ENCODE results near the gene ADAMTS18. TPM values are rescaled to one million over a fixed set of nuclear protein-coding genes. Genes with fewer than 3 reads are reported as not detected.

ADAMTS18 gene
- total RNA-seq, 1 experiment from 2014 or later = not detected

DNA sequence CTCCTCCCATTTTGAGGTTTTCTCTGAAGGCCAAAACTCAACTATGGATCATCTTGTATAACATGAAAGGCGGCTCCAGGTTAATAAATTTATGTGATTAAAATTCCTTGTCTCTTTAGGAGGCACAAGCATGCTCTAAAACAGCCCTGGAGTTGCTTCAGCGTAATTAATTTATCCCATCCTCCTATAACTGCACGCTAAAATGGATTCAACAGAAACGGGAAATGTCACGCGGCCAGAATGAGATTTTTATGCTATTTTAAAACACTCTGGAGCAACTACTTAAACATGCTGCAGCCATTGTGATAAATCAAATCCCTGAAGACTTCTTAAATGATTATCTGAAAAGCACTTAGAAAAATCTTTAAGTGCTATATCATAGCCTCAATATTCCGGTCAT, 106.6 kb downstream of the ADAMTS18 start:
- intact Hi-C loops (cut with micrococcal nuclease) = no loop called here
- no peak for TF ChIP-seq EZH2 (IDR thresholded peaks at IDR 0.05; ENCODE audit: low read length, unreplicated experiment)
- TF ChIP-seq, protein P1, sequence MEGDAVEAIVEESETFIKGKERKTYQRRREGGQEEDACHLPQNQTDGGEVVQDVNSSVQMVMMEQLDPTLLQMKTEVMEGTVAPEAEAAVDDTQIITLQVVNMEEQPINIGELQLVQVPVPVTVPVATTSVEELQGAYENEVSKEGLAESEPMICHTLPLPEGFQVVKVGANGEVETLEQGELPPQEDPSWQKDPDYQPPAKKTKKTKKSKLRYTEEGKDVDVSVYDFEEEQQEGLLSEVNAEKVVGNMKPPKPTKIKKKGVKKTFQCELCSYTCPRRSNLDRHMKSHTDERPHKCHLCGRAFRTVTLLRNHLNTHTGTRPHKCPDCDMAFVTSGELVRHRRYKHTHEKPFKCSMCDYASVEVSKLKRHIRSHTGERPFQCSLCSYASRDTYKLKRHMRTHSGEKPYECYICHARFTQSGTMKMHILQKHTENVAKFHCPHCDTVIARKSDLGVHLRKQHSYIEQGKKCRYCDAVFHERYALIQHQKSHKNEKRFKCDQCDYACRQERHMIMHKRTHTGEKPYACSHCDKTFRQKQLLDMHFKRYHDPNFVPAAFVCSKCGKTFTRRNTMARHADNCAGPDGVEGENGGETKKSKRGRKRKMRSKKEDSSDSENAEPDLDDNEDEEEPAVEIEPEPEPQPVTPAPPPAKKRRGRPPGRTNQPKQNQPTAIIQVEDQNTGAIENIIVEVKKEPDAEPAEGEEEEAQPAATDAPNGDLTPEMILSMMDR (conservative IDR thresholded peaks at IDR 0.05; ENCODE audit: low read depth, low read length) = no peak
- TF ChIP-seq EZH2phosphoT487 (IDR thresholded peaks at IDR 0.05; ENCODE audit: borderline replicate concordance, low read length) = no peak
- Histone ChIP-seq H3K9me2 (replicated peaks; ENCODE audit: low read length) (no peaks in the 10 kb centered on the region), H3K79me2 (ENCODE audit: low read length) (no peaks in the 10 kb centered on the region), H3K9me3 (ENCODE audit: low read length) (no peaks in the 10 kb centered on the region), H3K27ac (ENCODE audit: low read length) (no peak overlapping the region), H2AFZ (ENCODE audit: low read length) (no peak overlapping the region), H4K20me1 (ENCODE audit: low read length) (no peaks in the 10 kb centered on the region), H3K9ac (ENCODE audit: low read length) (no peak overlapping the region), H3K4me3 (ENCODE audit: low read length) (no peak overlapping the region), H3K4me1 (ENCODE audit: insufficient read depth, low read length) (no peaks in the 10 kb centered on the region; the same call in 1 of the 2 replicates), H3K27me3 (ENCODE audit: low read length) (no peaks in the 10 kb centered on the region), H3K4me2 (ENCODE audit: low read length) (no peak overlapping the region), H3F3A (ENCODE audit: low read length, unreplicated experiment) (no peaks in the 10 kb centered on the region), H3K36me3 (ENCODE audit: low read depth, low read length) (no peaks in the 10 kb centered on the region)
- CTCF ChIA-PET = no interaction called here
- no peak for ATAC-seq
- POLR2A ChIA-PET (ENCODE audit: unreplicated experiment) = no interaction called here
- no peak for DNase-seq
- BruUV-seq (replicated peaks) = no TSS peak

DNA sequence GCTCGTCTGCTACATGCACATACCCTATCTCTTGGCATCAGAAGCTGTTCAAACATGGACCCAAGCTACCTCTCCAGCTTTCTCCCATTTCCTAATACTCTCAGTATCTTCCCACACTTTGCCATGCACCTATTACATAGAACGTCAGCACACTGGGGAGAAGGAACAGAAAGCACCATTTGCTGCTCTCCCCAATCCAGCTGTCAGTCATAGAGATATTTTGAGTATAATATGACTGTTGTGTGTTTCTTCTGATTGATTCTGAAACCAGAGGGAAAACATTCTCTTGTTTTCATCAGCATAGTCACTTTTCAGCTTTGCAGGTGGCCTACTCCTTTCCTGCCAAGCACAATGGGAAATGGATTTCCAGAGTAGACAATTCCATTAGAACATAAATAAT, 107.1 kb downstream of the ADAMTS18 start:
- no peaks in the 10 kb centered on the region for H3F3A ChIP-seq (ENCODE audit: low read length, unreplicated experiment)
- no peak overlapping the region for H3K27ac ChIP-seq (ENCODE audit: low read length)
- H3K9me2 ChIP-seq (replicated peaks; ENCODE audit: low read length) = no peaks in the 10 kb centered on the region
- POLR2A ChIA-PET (ENCODE audit: unreplicated experiment) = no interaction called here
- CTCF ChIA-PET = no interaction called here
- DNase-seq = no peak
- TF ChIP-seq, protein P1 (conservative IDR thresholded peaks at IDR 0.05; ENCODE audit: low read depth, low read length) = no peak
- TF ChIP-seq EZH2phosphoT487 (IDR thresholded peaks at IDR 0.05; ENCODE audit: borderline replicate concordance, low read length) = no peak
- no peak for TF ChIP-seq EZH2 (IDR thresholded peaks at IDR 0.05; ENCODE audit: low read length, unreplicated experiment)
- no TSS peak for BruUV-seq (replicated peaks)
- intact Hi-C loops (cut with micrococcal nuclease) = no loop called here
- H3K4me1 ChIP-seq (ENCODE audit: insufficient read depth, low read length) = peaks cover 3% of the 10 kb centered on the region; the same call in 1 of the 2 replicates
- H3K27me3 ChIP-seq (ENCODE audit: low read length) = no peaks in the 10 kb centered on the region
- no peak for ATAC-seq
- H2AFZ ChIP-seq (ENCODE audit: low read length) = no peak overlapping the region
- no peaks in the 10 kb centered on the region for H3K36me3 ChIP-seq (ENCODE audit: low read depth, low read length)
- H3K9me3 ChIP-seq (ENCODE audit: low read length) = no peaks in the 10 kb centered on the region
- no peak overlapping the region for H3K9ac ChIP-seq (ENCODE audit: low read length)
- no peak overlapping the region for H3K4me2 ChIP-seq (ENCODE audit: low read length)
- H3K4me3 ChIP-seq (ENCODE audit: low read length) = no peak overlapping the region
- no peaks in the 10 kb centered on the region for H3K79me2 ChIP-seq (ENCODE audit: low read length)
- no peaks in the 10 kb centered on the region for H4K20me1 ChIP-seq (ENCODE audit: low read length)

DNA sequence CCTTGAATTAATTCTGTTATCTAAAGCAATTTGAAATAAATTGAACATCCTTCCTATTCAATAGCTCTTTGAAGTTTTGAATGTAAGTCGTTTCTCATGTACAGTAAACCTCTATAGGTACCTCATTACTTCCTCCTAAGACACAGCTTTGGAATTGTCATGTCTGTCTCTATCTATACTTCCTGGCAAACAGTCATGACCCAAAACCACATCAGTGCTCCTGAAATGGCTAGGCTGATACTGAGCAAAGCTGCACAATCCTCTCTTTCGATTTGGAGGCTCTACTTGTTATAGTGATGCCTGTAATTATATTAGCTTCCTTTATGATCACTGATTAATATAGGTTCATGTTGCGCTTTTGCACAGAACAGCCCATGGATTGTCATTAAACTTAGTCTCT, 110.1 kb downstream of the ADAMTS18 start:
- no peaks in the 10 kb centered on the region for H3K79me2 ChIP-seq (ENCODE audit: low read length)
- H3K4me1 ChIP-seq (ENCODE audit: insufficient read depth, low read length) = peaks cover 8% of the 10 kb centered on the region; the same call in 1 of the 2 replicates
- H3K27ac ChIP-seq (ENCODE audit: low read length) = no peak overlapping the region
- H3F3A ChIP-seq (ENCODE audit: low read length, unreplicated experiment) = no peaks in the 10 kb centered on the region
- no peak overlapping the region for H3K4me3 ChIP-seq (ENCODE audit: low read length)
- no peaks in the 10 kb centered on the region for H4K20me1 ChIP-seq (ENCODE audit: low read length)
- intact Hi-C loops (cut with micrococcal nuclease) = no loop called here
- ATAC-seq (no peak), DNase-seq (no peak)
- CTCF ChIA-PET = no interaction called here
- H3K27me3 ChIP-seq (ENCODE audit: low read length) = 0 out of 2 replicates have a peak, but pooled peaks cover 2% of the 10 kb centered on the region
- TF ChIP-seq EZH2phosphoT487 (IDR thresholded peaks at IDR 0.05; ENCODE audit: borderline replicate concordance, low read length) = no peak
- TF ChIP-seq, protein P1 (conservative IDR thresholded peaks at IDR 0.05; ENCODE audit: low read depth, low read length) = no peak
- TF ChIP-seq EZH2 (IDR thresholded peaks at IDR 0.05; ENCODE audit: low read length, unreplicated experiment) = no peak
- no TSS peak for BruUV-seq (replicated peaks)
- no peak overlapping the region for H3K9ac ChIP-seq (ENCODE audit: low read length)
- H3K36me3 ChIP-seq (ENCODE audit: low read depth, low read length) = no peaks in the 10 kb centered on the region
- POLR2A ChIA-PET (ENCODE audit: unreplicated experiment) = no interaction called here
- H3K9me2 ChIP-seq (replicated peaks; ENCODE audit: low read length) = no peaks in the 10 kb centered on the region
- no peak overlapping the region for H3K4me2 ChIP-seq (ENCODE audit: low read length)
- H2AFZ ChIP-seq (ENCODE audit: low read length) = no peak overlapping the region
- H3K9me3 ChIP-seq (ENCODE audit: low read length) = no peaks in the 10 kb centered on the region
